ENCODE data around the gene KRT40. TPM values are rescaled to one million over a fixed set of nuclear protein-coding genes. Genes with fewer than 3 reads are reported as not detected.
A peak's percentile ranks its signal among the peaks of the same experiment; 100 is the strongest.

KRT40 gene
- total and polyA plus RNA-seq, 2 donors (not counting 1 experiment from before 2014, with no cell fraction given) = not detected

GRCh38 chr17:40974366-40974765 is 9.8 kb downstream of the KRT40 start:
- CTCF ChIA-PET = no interaction called here
- no peak overlapping the region for H3K27ac Mint-ChIP-seq

GRCh38 chr17:40967582-40967981 is 16.5 kb downstream of the KRT40 start:
- TF ChIP-seq, protein P1, sequence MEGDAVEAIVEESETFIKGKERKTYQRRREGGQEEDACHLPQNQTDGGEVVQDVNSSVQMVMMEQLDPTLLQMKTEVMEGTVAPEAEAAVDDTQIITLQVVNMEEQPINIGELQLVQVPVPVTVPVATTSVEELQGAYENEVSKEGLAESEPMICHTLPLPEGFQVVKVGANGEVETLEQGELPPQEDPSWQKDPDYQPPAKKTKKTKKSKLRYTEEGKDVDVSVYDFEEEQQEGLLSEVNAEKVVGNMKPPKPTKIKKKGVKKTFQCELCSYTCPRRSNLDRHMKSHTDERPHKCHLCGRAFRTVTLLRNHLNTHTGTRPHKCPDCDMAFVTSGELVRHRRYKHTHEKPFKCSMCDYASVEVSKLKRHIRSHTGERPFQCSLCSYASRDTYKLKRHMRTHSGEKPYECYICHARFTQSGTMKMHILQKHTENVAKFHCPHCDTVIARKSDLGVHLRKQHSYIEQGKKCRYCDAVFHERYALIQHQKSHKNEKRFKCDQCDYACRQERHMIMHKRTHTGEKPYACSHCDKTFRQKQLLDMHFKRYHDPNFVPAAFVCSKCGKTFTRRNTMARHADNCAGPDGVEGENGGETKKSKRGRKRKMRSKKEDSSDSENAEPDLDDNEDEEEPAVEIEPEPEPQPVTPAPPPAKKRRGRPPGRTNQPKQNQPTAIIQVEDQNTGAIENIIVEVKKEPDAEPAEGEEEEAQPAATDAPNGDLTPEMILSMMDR (IDR thresholded peaks at IDR 0.05) = no peak
- no peak for TF ChIP-seq EZH2 (IDR thresholded peaks at IDR 0.05; ENCODE audit: borderline replicate concordance, insufficient read depth, low read depth, low read length, poor library complexity, severe bottlenecking)
- Mint-ChIP-seq H3K4me3 (no peak overlapping the region), H3K27me3 (peaks cover 34% of the 10 kb centered on the region), H3K9me3 (ENCODE audit: insufficient read depth) (peaks cover 5% of the 10 kb centered on the region), H3K27ac (no peak overlapping the region), H3K4me1 (no peaks in the 10 kb centered on the region)
- Histone ChIP-seq H3K9ac (ENCODE audit: low read length) (no peak overlapping the region), H4K20me1 (ENCODE audit: control insufficient read depth, insufficient read depth, low read length, poor library complexity, severe bottlenecking) (no peaks in the 10 kb centered on the region), H3K36me3 (replicated peaks in 1 of 2; ENCODE audit: control extremely low read depth in 1 of 2, control insufficient read depth in 1 of 2, extremely low read depth in 1 of 2, insufficient read depth in 2 of 2, low read length in 1 of 2) (no peaks in the 10 kb centered on the region), H3K4me3 (ENCODE audit: control extremely low read depth in 1 of 5, extremely low read depth in 1 of 5, insufficient read depth in 1 of 5, low read depth in 2 of 5, low read length in 4 of 5) (no peak overlapping the region), H3K79me2 (ENCODE audit: control insufficient read depth, insufficient read depth, low read length) (no peaks in the 10 kb centered on the region), H3K4me2 (replicated peaks; ENCODE audit: low read depth, low read length, poor library complexity, severe bottlenecking) (no peak overlapping the region), H3K9me3 (ENCODE audit: control extremely low read depth in 1 of 3, control insufficient read depth in 2 of 3, insufficient read depth in 1 of 3, low read length in 2 of 3) (peaks cover 0 to 2% (median 0%) of the 10 kb centered on the region in 3 donors), H3K4me1 (ENCODE audit: control insufficient read depth in 2 of 2, insufficient read depth in 2 of 2, low read length in 2 of 2) (no peaks in the 10 kb centered on the region), H2AFZ (ENCODE audit: insufficient read depth, low read depth, low read length, poor library complexity, severe bottlenecking) (no peak overlapping the region), H3K27me3 (replicated peaks in 1 of 4; ENCODE audit: control extremely low read depth in 1 of 4, control insufficient read depth in 3 of 4, insufficient read depth in 4 of 4, low read length in 3 of 4) (peaks cover 0 to 3% (median 1%) of the 10 kb centered on the region in 4 experiments), H3K27ac (ENCODE audit: low read length in 2 of 2) (no peak overlapping the region)
- intact Hi-C loops (cut with micrococcal nuclease) = loop anchor here (10.0 kb wide), 1 partner anchor 227 kb away; no protein-coding TSS in a partner anchor
- 100% methylated on average over 1 of the region's 1 CpG for WGBS (ENCODE audit: insufficient coverage)
- DNase-seq = no peak
- no peak for ATAC-seq (ENCODE audit: low read depth)
- POLR2A ChIA-PET = no interaction called here
- CTCF ChIA-PET = interaction anchor here (0.6 kb wide), 1 partner anchor 516 kb away, joined by 3 read pairs; no protein-coding TSS in a partner anchor

More at GRCh38 chr17:40974366-40974765, 9.8 kb downstream of the KRT40 start:
- no peaks in the 10 kb centered on the region for H3K36me3 ChIP-seq (replicated peaks in 1 of 2; ENCODE audit: control extremely low read depth in 1 of 2, control insufficient read depth in 1 of 2, extremely low read depth in 1 of 2, insufficient read depth in 2 of 2, low read length in 1 of 2)
- H2AFZ ChIP-seq (ENCODE audit: insufficient read depth, low read depth, low read length, poor library complexity, severe bottlenecking) = no peak overlapping the region
- no peak for ATAC-seq (ENCODE audit: low read depth)
- Mint-ChIP-seq H3K27me3 (peaks cover 39% of the 10 kb centered on the region), H3K4me1 (no peaks in the 10 kb centered on the region), H3K4me3 (no peak overlapping the region), H3K9me3 (ENCODE audit: insufficient read depth) (no peaks in the 10 kb centered on the region)
- TF ChIP-seq, protein P1 (IDR thresholded peaks at IDR 0.05) = peak; percentile 16
- TF ChIP-seq EZH2 (IDR thresholded peaks at IDR 0.05; ENCODE audit: borderline replicate concordance, insufficient read depth, low read depth, low read length, poor library complexity, severe bottlenecking) = no peak
- intact Hi-C loops (cut with micrococcal nuclease) = no loop called here
- H3K27me3 ChIP-seq (replicated peaks in 1 of 4; ENCODE audit: control extremely low read depth in 1 of 4, control insufficient read depth in 3 of 4, insufficient read depth in 4 of 4, low read length in 3 of 4) = peaks cover 0 to 13% (median 9%) of the 10 kb centered on the region in 4 experiments
- no peaks in the 10 kb centered on the region for H4K20me1 ChIP-seq (ENCODE audit: control insufficient read depth, insufficient read depth, low read length, poor library complexity, severe bottlenecking)
- 100% methylated on average over 2 of the region's 3 CpGs for WGBS (ENCODE audit: insufficient coverage)
- H3K4me1 ChIP-seq (ENCODE audit: control insufficient read depth in 2 of 2, insufficient read depth in 2 of 2, low read length in 2 of 2) = no peaks in the 10 kb centered on the region
- H3K9ac ChIP-seq (ENCODE audit: low read length) = no peak overlapping the region
- no peak overlapping the region for H3K4me2 ChIP-seq (replicated peaks; ENCODE audit: low read depth, low read length, poor library complexity, severe bottlenecking)
- DNase-seq = no peak
- no peaks in the 10 kb centered on the region for H3K79me2 ChIP-seq (ENCODE audit: control insufficient read depth, insufficient read depth, low read length)
- no peaks in the 10 kb centered on the region for H3K9me3 ChIP-seq (ENCODE audit: control extremely low read depth in 1 of 3, control insufficient read depth in 2 of 3, insufficient read depth in 1 of 3, low read length in 2 of 3)
- no peak overlapping the region for H3K27ac ChIP-seq (ENCODE audit: low read length in 2 of 2)
- POLR2A ChIA-PET = no interaction called here
- H3K4me3 ChIP-seq (ENCODE audit: control extremely low read depth in 1 of 5, extremely low read depth in 1 of 5, insufficient read depth in 1 of 5, low read depth in 2 of 5, low read length in 4 of 5) = no peak overlapping the region
